Measurements from ENCODE around the gene DPP4.

Gene DPP4

GRCh38 chr2:162011706-162012564, 62.1 kb downstream of the DPP4 start:
- Histone ChIP-seq H3K36me3 (ENCODE audit: control insufficient read depth in 4 of 4, insufficient read depth in 4 of 4, low read length in 3 of 4) (no peaks in the 10 kb centered on the region), H3K4me1 (ENCODE audit: control extremely low read depth in 1 of 4, control insufficient read depth in 4 of 4, insufficient read depth in 4 of 4, low read length in 3 of 4) (peaks cover 0 to 14% (median 8%) of the 10 kb centered on the region in 4 experiments), H3K27me3 (replicated peaks in 2 of 5; ENCODE audit: control insufficient read depth in 4 of 5, insufficient read depth in 5 of 5, low read length in 4 of 5) (no peaks in the 10 kb centered on the region), H3K4me3 (ENCODE audit: control insufficient read depth in 1 of 7, extremely low read depth in 1 of 7, insufficient read depth in 4 of 7, low read depth in 2 of 7, low read length in 6 of 7) (no peak overlapping the region), H3K9me3 (ENCODE audit: control extremely low read depth in 1 of 5, control insufficient read depth in 4 of 5, insufficient read depth in 2 of 5, low read depth in 1 of 5, low read length in 4 of 5) (no peaks in the 10 kb centered on the region), H3K27ac (ENCODE audit: insufficient read depth in 1 of 2, low read depth in 1 of 2, low read length in 2 of 2, poor library complexity in 1 of 2, severe bottlenecking in 2 of 2) (no peak overlapping the region)
- 100% methylated on average over 1 of the region's 2 CpGs for WGBS (ENCODE audit: insufficient coverage)
- no peak for DNase-seq
- CTCF ChIA-PET, result interaction anchor here (1.7 kb wide), 1 partner anchor 16 kb away, joined by 5 read pairs; no protein-coding TSS in a partner anchor
- POLR2A ChIA-PET, result no interaction called here

GRCh38 chr2:162009543-162009942, 64.5 kb downstream of the DPP4 start:
- no CpG with 5 or more reads among the region's 2 CpGs for WGBS (ENCODE audit: insufficient coverage)
- ChIA-PET POLR2A (no interaction called here), CTCF (interaction anchor here (1.2 to 1.3 kb wide), 2 partner anchors 10 to 37 kb away, joined by 3 to 4 read pairs; no protein-coding TSS in a partner anchor)
- Histone ChIP-seq H3K9me3 (ENCODE audit: control extremely low read depth in 1 of 5, control insufficient read depth in 4 of 5, insufficient read depth in 2 of 5, low read depth in 1 of 5, low read length in 4 of 5) (no peaks in the 10 kb centered on the region), H3K27me3 (replicated peaks in 2 of 5; ENCODE audit: control insufficient read depth in 4 of 5, insufficient read depth in 5 of 5, low read length in 4 of 5) (no peaks in the 10 kb centered on the region), H3K27ac (ENCODE audit: insufficient read depth in 1 of 2, low read depth in 1 of 2, low read length in 2 of 2, poor library complexity in 1 of 2, severe bottlenecking in 2 of 2) (no peak overlapping the region), H3K4me1 (ENCODE audit: control extremely low read depth in 1 of 4, control insufficient read depth in 4 of 4, insufficient read depth in 4 of 4, low read length in 3 of 4) (peaks cover 0 to 14% (median 8%) of the 10 kb centered on the region in 4 experiments), H3K36me3 (ENCODE audit: control insufficient read depth in 4 of 4, insufficient read depth in 4 of 4, low read length in 3 of 4) (no peaks in the 10 kb centered on the region), H3K4me3 (ENCODE audit: control insufficient read depth in 1 of 7, extremely low read depth in 1 of 7, insufficient read depth in 4 of 7, low read depth in 2 of 7, low read length in 6 of 7) (no peak overlapping the region)
- DNase-seq, result no peak

GRCh38 chr2:162007447-162008040, 66.5 kb downstream of the DPP4 start:
- DNase-seq, result peak in 2 of 3 donors; percentile 49 to 57
- Histone ChIP-seq H3K27me3 (replicated peaks in 2 of 5; ENCODE audit: control insufficient read depth in 4 of 5, insufficient read depth in 5 of 5, low read length in 4 of 5) (no peaks in the 10 kb centered on the region), H3K9me3 (ENCODE audit: control extremely low read depth in 1 of 5, control insufficient read depth in 4 of 5, insufficient read depth in 2 of 5, low read depth in 1 of 5, low read length in 4 of 5) (no peaks in the 10 kb centered on the region), H3K4me3 (ENCODE audit: control insufficient read depth in 1 of 7, extremely low read depth in 1 of 7, insufficient read depth in 4 of 7, low read depth in 2 of 7, low read length in 6 of 7) (no peak overlapping the region), H3K27ac (ENCODE audit: insufficient read depth in 1 of 2, low read depth in 1 of 2, low read length in 2 of 2, poor library complexity in 1 of 2, severe bottlenecking in 2 of 2) (no peak overlapping the region), H3K36me3 (ENCODE audit: control insufficient read depth in 4 of 4, insufficient read depth in 4 of 4, low read length in 3 of 4) (no peaks in the 10 kb centered on the region), H3K4me1 (ENCODE audit: control extremely low read depth in 1 of 4, control insufficient read depth in 4 of 4, insufficient read depth in 4 of 4, low read length in 3 of 4) (peaks cover 0 to 19% (median 1%) of the 10 kb centered on the region in 4 experiments)
- ChIA-PET CTCF (interaction anchor here (1.0 to 1.2 kb wide), 4 partner anchors 10 to 119 kb away, joined by 4 to 5 read pairs (median 4); no protein-coding TSS in a partner anchor), POLR2A (no interaction called here)
- WGBS (ENCODE audit: insufficient coverage), result no CpG with 5 or more reads among the region's 3 CpGs

- Histone ChIP-seq H3K4me1 (ENCODE audit: control extremely low read depth in 1 of 4, control insufficient read depth in 4 of 4, insufficient read depth in 4 of 4, low read length in 3 of 4) (peaks cover 0 to 16% (median 0%) of the 10 kb centered on the region in 4 experiments), H3K27me3 (replicated peaks in 2 of 5; ENCODE audit: control insufficient read depth in 4 of 5, insufficient read depth in 5 of 5, low read length in 4 of 5) (no peaks in the 10 kb centered on the region), H3K27ac (ENCODE audit: insufficient read depth in 1 of 2, low read depth in 1 of 2, low read length in 2 of 2, poor library complexity in 1 of 2, severe bottlenecking in 2 of 2) (no peak overlapping the region), H3K9me3 (ENCODE audit: control extremely low read depth in 1 of 5, control insufficient read depth in 4 of 5, insufficient read depth in 2 of 5, low read depth in 1 of 5, low read length in 4 of 5) (no peaks in the 10 kb centered on the region), H3K4me3 (ENCODE audit: control insufficient read depth in 1 of 7, extremely low read depth in 1 of 7, insufficient read depth in 4 of 7, low read depth in 2 of 7, low read length in 6 of 7) (no peak overlapping the region), H3K36me3 (ENCODE audit: control insufficient read depth in 4 of 4, insufficient read depth in 4 of 4, low read length in 3 of 4) (no peaks in the 10 kb centered on the region)
- DNase-seq, result peak in 1 of 3 donors; percentile 39
- CTCF ChIA-PET, result no interaction called here
- POLR2A ChIA-PET, result no interaction called here
These were observed 67.7 kb downstream of the DPP4 start for GRCh38 chr2:162006337-162006736.

DNA sequence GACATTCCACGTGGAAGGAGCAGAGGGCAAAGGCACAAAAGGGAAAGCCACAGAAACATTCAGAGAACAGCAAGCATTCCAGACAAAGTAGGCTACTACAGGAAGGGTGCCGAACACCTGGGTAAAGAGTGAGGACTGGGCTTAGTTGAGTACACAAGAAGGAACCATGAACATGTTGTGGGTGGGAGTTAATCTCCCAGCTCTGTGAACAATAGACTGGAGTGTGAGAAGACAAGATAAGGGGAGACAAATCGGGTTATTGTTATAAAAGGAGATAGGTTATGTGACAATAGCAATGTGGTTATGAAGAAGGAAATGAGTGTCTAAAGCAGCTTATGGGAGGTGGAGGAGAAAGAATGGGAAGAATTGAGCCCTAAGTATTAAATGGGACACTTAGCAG, 70.0 kb downstream of the DPP4 start:
- CTCF ChIA-PET, result interaction anchor here (2.3 kb wide), 1 partner anchor 10 kb away, joined by 11 read pairs; no protein-coding TSS in a partner anchor
- peak in 1 of 3 donors; percentile 41 for DNase-seq
- 77% methylated on average over 3 of the region's 3 CpGs for WGBS (ENCODE audit: insufficient coverage)
- Histone ChIP-seq H3K36me3 (ENCODE audit: control insufficient read depth in 4 of 4, insufficient read depth in 4 of 4, low read length in 3 of 4) (no peaks in the 10 kb centered on the region), H3K4me3 (ENCODE audit: control insufficient read depth in 1 of 7, extremely low read depth in 1 of 7, insufficient read depth in 4 of 7, low read depth in 2 of 7, low read length in 6 of 7) (no peak overlapping the region), H3K27ac (ENCODE audit: insufficient read depth in 1 of 2, low read depth in 1 of 2, low read length in 2 of 2, poor library complexity in 1 of 2, severe bottlenecking in 2 of 2) (no peak overlapping the region), H3K4me1 (ENCODE audit: control extremely low read depth in 1 of 4, control insufficient read depth in 4 of 4, insufficient read depth in 4 of 4, low read length in 3 of 4) (peaks cover 0 to 20% (median 3%) of the 10 kb centered on the region in 4 experiments), H3K27me3 (replicated peaks in 2 of 5; ENCODE audit: control insufficient read depth in 4 of 5, insufficient read depth in 5 of 5, low read length in 4 of 5) (no peaks in the 10 kb centered on the region), H3K9me3 (ENCODE audit: control extremely low read depth in 1 of 5, control insufficient read depth in 4 of 5, insufficient read depth in 2 of 5, low read depth in 1 of 5, low read length in 4 of 5) (no peaks in the 10 kb centered on the region)
- POLR2A ChIA-PET, result no interaction called here

DNA sequence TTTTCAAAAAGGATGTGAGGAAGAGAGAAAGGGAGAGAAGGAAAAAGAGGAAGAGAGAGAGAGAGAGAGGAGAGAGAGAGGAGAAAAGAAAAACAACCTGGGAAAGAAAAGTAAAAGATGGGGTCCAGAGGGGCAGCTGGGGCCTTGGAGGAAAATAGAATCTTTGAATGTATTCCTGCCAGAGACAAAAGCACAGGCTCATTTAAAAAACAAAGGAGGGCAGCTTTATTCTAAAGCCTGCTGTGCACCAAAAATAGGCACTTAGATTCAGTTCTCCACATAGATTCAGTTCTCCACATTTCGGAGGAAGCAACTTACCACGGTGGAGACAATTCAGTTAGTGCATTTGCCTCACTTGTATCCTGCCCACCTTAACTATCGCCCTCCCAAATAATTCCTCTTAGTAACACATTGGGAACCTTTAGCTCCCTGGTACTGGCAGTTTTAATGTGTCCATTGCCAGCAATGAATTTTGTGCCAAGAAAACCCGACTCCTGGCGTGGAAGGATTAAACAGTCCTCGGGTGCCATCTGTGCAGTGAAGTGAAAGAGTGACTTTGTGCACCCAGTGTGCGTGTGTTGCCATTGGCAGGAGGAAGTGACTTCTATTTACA, 71.3 kb downstream of the DPP4 start:
- CTCF ChIA-PET, result no interaction called here
- POLR2A ChIA-PET, result no interaction called here
- no peak overlapping the region for H3K4me3 ChIP-seq (ENCODE audit: control insufficient read depth in 1 of 7, extremely low read depth in 1 of 7, insufficient read depth in 4 of 7, low read depth in 2 of 7, low read length in 6 of 7)

More for the DNA sequence above, 71.3 kb downstream of the DPP4 start:
- 80% methylated on average over 7 of the region's 7 CpGs for WGBS (ENCODE audit: insufficient coverage)
- no peaks in the 10 kb centered on the region for H3K36me3 ChIP-seq (ENCODE audit: control insufficient read depth in 4 of 4, insufficient read depth in 4 of 4, low read length in 3 of 4)
- H3K27ac ChIP-seq (ENCODE audit: insufficient read depth in 1 of 2, low read depth in 1 of 2, low read length in 2 of 2, poor library complexity in 1 of 2, severe bottlenecking in 2 of 2), result no peak overlapping the region
- no peaks in the 10 kb centered on the region for H3K27me3 ChIP-seq (replicated peaks in 2 of 5; ENCODE audit: control insufficient read depth in 4 of 5, insufficient read depth in 5 of 5, low read length in 4 of 5)
- no peak for DNase-seq
- H3K4me1 ChIP-seq (ENCODE audit: control extremely low read depth in 1 of 4, control insufficient read depth in 4 of 4, insufficient read depth in 4 of 4, low read length in 3 of 4), result peaks cover 4 to 32% (median 11%) of the 10 kb centered on the region in 4 experiments
- no peaks in the 10 kb centered on the region for H3K9me3 ChIP-seq (ENCODE audit: control extremely low read depth in 1 of 5, control insufficient read depth in 4 of 5, insufficient read depth in 2 of 5, low read depth in 1 of 5, low read length in 4 of 5)
